IPS DF 4.7 (cell line): ENCODE measurements around the gene CARMIL1.
"Not testable (repeated sequence)": the region's sequence is repeated elsewhere in the genome, so short reads cannot be mapped to it uniquely, and the experiment has no call there.

Experiments used
- DNase-seq: peaks from one replicate; pipeline ENCODE4 v3.0.0-alpha.2; 2013; ENCODE audit warnings: low spot score; ENCODE audit errors: extremely low read depth

CARMIL1 gene

GRCh38 chr6:25277386-25277785 is 1.8 kb upstream of the CARMIL1 start:
- no peak for DNase-seq

GRCh38 chr6:25277857-25278256 is 1.3 kb upstream of the CARMIL1 start:
- DNase-seq: no peak

- DNase-seq: no peak
Observed at GRCh38 chr6:25278261-25278913, 787 bp upstream of the CARMIL1 start.

GRCh38 chr6:25279748-25280343 is 672 bp downstream of the CARMIL1 start:
- no peak for DNase-seq

- DNase-seq: no peak
Observed at GRCh38 chr6:25280344-25281074, 1.3 kb downstream of the CARMIL1 start.

GRCh38 chr6:25286891-25287290 is 7.7 kb downstream of the CARMIL1 start:
- DNase-seq: no peak

GRCh38 chr6:25287941-25288340 is 8.8 kb downstream of the CARMIL1 start:
- DNase-seq: no peak

GRCh38 chr6:25288518-25288917 is 9.3 kb downstream of the CARMIL1 start:
- no peak for DNase-seq

- DNase-seq: no peak
Observed at GRCh38 chr6:25290306-25291060, 11.3 kb downstream of the CARMIL1 start.

GRCh38 chr6:25292384-25292783 is 13.2 kb downstream of the CARMIL1 start:
- no peak for DNase-seq

GRCh38 chr6:25295651-25296050 is 16.5 kb downstream of the CARMIL1 start:
- DNase-seq: no peak

- no peak for DNase-seq
Observed at GRCh38 chr6:25296217-25296905, 17.2 kb downstream of the CARMIL1 start.

GRCh38 chr6:25297039-25297441 is 17.9 kb downstream of the CARMIL1 start:
- DNase-seq: no peak

GRCh38 chr6:25297823-25298522 is 18.8 kb downstream of the CARMIL1 start:
- DNase-seq: no peak

GRCh38 chr6:25298523-25298865 is 19.3 kb downstream of the CARMIL1 start:
- DNase-seq: not testable (repeated sequence)

- DNase-seq: no peak
Observed at GRCh38 chr6:25301362-25301761, 22.2 kb downstream of the CARMIL1 start.

- no peak for DNase-seq
Observed at GRCh38 chr6:25302151-25302550, 23.0 kb downstream of the CARMIL1 start.

GRCh38 chr6:25302677-25303128 is 23.5 kb downstream of the CARMIL1 start:
- DNase-seq: no peak

GRCh38 chr6:25303254-25303653 is 24.1 kb downstream of the CARMIL1 start:
- no peak for DNase-seq

GRCh38 chr6:25306379-25306778 is 27.2 kb downstream of the CARMIL1 start:
- DNase-seq: no peak
